Adipose tissue (tissue), 3 donors: ENCODE data around the gene TP53I11. TPM values are rescaled to one million over a fixed set of nuclear protein-coding genes. Genes with fewer than 3 reads are reported as not detected.

Source experiments
- H3K27ac ChIP-seq: one replicate; pipeline ENCODE4 v1.5.1; 2013; ENCODE audit warnings: low read depth, low read length
- WGBS, 3 donors: extraction: QIAGEN DNeasy Blood & Tissue Kit; methylation state at CpG; one replicate each; pipeline ENCODE4 v1.1.7; 2013; 5-methylcytosine and 5-hydroxymethylcytosine counted together
- polyA plus RNA-seq, 3 donors: library from polyadenylated mRNA; stranded (reverse); fragments of 200-250 nt; gene quantifications; one replicate each; pipeline ENCODE4 v1.2.3, GENCODE V29; 2013
- donor health status: healthy with polysubstance abuse.
- donor health status: Bipolar disorder and iron deficiency.
- donor health status: healthy.

Gene TP53I11
- polyA plus RNA-seq, 3 donors = 39.4 to 75.9 (median 51.9) TPM

DNA sequence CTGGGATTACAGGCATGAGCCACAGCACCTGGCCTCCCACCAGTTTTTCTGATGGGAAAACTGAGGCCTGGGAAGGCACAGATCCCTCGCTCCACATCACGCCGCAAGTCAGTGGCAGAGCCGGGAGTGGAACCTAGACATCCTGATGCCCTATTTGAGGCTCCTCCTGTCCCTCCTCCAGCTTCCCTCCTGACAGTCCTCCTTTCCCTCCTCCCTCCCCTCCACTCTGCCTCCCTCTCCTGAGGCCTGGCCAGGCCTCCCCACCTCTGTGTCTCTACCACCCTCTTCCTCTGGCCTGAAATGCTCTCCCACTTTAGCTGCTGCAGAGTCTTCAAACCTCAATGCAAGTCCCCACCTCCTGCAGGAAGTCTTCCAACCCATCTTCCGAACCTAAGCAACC, 13.3 kb upstream of the TP53I11 start:
- 96 to 98% (median 97%) methylated on average over 5 of the region's 5 CpGs for WGBS, 3 donors
- H3K27ac ChIP-seq = no peak overlapping the region

DNA sequence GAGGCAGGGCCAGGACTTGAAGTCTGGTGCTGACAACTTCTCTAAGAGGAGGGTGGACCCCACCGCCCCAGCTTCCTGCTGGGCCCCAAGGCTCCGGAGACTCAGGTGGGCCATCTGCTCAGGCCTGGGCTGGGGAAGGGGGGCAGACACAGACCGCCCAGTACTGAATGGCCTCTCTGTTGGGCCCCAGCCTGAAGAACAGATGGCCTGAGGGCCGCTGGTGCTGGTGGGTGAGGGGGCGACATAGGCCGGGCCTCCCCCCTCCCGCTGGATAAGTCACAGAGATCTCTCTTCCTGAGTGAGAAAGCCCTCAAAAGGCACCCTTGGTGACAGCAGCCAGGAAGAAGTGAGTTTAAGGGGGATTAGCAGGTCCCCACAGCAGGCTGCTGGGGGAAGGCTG, 12.5 kb upstream of the TP53I11 start:
- no peak overlapping the region for H3K27ac ChIP-seq
- WGBS, 3 donors = 79 to 89% (median 82%) methylated on average over 5 to 7 of the region's 7 CpGs

DNA sequence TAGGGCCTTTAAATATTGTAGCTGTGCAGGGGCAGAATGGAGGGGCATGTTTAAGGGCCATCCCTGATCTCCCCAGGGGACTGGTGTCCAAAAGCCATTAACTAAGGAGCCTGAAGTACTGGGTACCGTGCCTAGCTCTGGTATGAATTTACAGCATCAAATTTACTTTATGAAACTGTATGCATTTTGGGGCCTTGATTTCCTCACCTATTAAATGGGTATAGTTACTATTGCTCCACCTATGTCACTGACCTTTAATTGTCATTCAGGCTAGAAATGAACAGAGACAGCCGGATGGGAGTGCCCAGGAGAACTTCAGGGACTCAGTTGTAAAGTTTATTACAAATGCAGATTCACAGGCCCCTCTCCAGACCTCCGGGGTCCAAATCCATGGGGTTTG, 11.8 kb upstream of the TP53I11 start:
- whole genome bisulfite sequencing, 3 donors = 85 to 90% (median 86%) methylated on average over 3 of the region's 3 CpGs
- no peak overlapping the region for H3K27ac ChIP-seq

DNA sequence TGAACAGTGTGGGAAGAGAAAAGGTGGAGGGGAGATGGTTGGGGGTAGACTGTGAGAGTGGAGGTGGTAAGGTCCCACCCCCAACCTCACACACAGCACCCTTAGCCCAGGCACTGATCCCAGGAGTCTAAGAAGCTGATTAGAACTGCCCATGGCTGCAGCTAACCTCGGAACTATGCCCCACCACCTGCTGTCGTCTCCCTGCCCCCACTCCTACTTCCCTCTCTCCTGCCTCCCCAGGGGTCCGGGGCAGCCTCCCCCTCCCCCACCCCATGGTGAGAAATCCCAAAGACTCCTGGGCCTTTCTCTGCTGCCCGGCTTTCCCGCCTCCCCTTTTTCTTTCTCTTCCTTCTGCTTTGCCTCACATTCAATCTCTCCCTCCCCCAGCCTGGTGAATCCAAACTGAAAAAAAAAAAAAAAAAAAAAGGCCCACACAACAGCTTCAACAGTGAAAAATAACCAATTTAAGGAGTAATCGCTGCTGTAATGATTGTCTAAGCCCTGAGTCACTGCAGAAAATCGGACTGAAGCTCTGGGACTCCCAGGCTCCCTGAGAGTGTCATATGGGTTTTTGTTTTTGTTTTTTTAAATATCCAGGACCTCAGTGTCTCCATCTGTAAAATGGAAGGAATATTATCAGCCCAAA, 9.6 kb upstream of the TP53I11 start:
- H3K27ac ChIP-seq = no peak overlapping the region
- WGBS, 3 donors = 43 to 66% (median 46%) methylated on average over 6 to 7 of the region's 7 CpGs

DNA sequence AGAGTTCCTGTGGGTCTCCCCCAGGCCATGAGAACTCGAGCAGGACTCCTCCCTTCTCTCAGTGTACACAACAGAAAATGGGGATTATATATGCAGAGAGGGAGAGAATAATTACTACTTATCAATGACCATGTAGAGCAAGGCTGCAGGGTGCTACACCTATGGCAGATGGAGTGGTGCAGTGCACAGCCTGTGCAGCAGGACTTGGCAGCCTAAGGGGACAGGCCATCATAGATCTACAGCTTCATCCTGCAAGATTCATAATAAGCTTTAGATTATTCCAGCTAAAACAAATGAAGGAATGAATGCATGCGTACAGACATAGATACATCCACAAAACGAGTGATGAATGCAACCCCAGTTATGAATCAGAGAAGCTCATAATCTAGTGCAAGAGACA, 8.4 kb upstream of the TP53I11 start:
- H3K27ac ChIP-seq = no peak overlapping the region
- WGBS, 3 donors = 84 to 96% (median 96%) methylated on average over 3 of the region's 3 CpGs

DNA sequence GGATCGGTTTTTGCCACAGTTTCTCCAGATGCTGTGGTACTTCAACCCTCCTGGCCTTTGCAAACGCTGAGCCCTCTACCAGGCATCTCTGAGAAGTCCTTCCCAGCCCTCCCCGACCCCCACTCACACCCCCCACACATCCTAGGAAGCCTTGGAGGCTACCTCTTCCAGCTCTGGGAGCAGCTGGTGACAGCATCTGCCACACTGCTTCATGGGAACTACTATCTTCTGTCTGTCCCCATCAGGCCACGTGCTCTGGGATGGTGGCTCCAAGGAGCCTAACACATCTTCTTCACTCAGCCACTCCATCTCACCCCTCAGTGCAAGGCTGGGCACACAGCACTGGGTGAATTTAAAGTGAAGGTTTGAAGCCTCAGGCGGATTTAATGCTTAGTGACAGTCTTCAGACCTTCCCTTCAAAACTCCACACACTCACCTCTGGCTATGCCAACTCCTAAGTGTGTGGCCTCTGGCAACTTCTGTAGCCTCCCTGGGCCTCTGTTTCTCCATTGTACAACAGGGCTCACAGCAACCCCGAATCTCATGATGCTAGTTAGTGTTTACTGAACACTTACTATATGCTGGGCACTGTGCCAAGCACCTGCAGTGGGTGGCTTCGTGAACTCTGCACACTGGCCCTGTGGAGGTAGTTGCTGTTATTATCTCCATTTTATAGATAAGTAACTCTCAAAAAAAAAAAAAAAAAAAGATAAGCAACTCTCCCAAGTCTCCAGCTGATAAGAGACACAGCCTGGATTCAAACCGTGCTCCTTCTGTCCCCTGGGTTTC, 7.3 kb upstream of the TP53I11 start:
- H3K27ac ChIP-seq = no peak overlapping the region
- WGBS, 3 donors = 61 to 82% (median 76%) methylated on average over 8 of the region's 8 CpGs

DNA sequence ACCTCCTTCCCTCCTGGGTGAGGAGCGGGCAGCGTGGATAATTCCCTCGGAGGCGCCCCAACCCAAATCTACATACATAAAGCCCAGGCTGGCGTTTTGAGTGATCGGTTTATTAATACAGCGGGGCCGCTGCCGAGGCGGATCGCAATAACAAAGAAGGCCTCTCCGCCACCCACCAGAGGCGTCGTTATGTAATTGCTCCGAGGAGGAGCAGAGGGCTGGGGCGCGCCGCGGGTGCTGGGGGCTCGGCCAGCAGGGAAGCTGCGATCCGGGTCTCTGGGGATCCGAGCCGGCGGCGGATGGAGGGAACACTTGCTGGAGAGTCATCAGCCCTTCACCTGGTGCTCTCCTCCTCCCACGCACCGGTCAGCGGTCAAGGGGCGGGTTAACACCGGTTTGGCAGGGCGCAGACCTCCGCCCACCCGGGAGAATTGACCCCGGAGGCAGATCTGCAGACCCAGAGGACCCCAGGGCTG, 6.4 kb upstream of the TP53I11 start:
- WGBS, 3 donors = 43 to 52% (median 47%) methylated on average over 31 to 35 of the region's 35 CpGs
- no peak overlapping the region for H3K27ac ChIP-seq

DNA sequence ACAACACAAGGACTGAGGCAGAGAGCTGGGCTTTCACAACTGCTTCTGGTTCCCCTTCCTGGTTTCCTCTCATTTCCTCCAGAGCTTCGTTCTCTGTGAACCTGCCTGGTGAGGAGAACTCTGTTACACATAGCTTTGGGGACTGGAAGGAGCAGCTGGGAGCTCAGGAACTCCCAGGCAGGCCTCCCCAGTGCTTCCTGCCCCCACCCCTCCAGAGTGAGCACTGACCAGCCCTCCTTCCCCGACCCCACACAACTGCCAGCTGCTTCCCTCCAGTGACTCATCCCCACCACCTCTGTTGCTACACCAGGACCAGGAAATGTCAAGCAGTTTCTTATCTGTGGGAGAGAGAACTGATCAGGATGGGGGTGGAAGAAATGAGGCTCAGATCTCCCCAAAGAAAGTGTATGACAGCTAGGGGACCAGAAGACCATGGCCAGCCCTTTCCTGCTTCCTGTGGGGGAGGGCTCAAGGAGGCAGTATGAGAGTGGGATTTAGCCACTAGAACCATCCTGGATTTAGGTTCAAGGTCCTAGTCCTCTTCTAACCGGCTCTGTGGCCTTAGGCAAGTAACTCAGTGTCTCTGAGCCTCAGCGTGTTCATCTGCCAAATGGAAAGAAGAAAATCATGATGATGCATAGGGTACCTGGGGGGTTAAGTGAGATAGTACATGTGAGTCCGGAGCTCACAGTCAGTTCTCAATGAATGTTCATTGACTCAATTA, 4.5 kb upstream of the TP53I11 start:
- WGBS, 3 donors = 52 to 76% (median 53%) methylated on average over 5 of the region's 5 CpGs
- no peak overlapping the region for H3K27ac ChIP-seq

DNA sequence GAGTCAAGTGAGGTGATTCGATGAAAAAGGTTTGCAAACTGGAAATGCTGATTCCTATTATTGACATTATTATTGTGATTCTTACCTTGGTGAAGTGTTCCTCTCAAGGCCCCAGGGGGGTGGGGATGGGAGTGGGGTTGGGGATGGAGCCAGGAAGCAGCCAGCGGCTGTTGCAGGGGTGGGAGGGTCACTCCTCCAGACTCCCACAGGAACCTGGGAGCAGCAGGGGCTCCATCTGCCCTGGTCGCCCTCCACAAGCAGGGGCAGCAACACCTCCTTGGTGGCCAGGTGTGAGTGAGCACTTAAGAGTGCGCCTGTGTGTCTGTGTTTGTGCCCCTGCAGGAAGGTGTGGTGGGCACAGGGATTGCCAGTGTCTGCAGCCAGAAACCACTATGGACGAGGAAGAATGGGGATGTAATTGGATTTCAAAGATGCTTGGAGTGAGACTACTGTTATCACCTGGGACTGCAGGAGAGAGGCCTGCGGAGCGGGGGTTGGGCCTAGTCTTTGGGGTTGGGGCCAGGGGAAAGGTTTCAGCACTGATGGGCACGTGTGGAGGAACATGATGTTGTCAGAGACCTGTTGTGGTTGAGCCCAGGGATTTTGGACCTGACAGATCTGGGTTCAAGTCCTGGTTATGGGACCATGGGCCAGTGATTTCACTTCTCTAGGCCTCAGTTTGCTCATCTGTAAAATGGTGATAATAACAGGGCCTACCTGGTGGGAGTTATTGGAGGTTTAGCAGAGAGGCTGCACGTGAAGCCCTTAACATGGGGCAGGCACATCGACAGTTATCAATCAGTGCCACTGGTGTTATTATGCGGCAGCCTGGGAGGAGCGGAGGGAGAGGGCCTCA, 3.6 kb upstream of the TP53I11 start:
- 63 to 85% (median 72%) methylated on average over 12 of the region's 12 CpGs for WGBS, 3 donors
- no peak overlapping the region for H3K27ac ChIP-seq

DNA sequence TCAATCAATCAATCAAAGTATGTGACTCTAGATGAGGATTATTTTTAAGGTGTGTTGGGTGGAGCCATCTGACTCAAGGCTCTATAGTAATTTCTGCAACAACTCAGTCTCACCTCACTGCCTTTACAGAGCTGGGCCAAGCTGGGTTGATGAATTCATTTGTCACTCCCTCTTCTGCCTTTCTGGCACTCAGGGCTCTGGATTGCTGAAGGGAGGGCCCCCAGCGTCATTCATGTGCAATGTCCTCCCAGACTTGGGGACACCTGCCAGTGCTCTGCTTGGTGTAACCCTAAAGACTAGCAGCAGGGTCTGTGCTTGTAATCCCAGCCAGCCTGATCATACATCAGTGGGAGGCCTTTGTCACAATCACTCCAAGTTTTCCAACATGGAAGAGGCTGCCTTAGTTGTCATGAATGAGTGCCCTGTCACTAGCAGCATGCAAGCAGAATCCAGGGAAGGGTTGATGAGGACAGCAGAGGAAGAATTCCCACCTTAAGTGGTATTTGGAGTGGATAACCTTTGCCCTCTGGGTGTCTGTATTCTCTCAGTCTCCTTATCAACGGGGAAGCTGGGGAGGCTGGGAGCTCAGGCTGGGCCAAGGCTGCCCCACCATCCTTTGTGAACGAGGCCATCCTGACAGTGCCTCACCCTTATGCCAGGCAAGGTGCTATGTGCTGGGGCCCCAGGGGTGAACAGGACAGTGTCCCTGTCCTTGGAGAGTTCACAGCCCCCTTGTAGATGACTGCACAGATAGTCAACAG, 2.0 kb upstream of the TP53I11 start:
- 69 to 86% (median 75%) methylated on average over 3 of the region's 3 CpGs for WGBS, 3 donors
- H3K27ac ChIP-seq = no peak overlapping the region

DNA sequence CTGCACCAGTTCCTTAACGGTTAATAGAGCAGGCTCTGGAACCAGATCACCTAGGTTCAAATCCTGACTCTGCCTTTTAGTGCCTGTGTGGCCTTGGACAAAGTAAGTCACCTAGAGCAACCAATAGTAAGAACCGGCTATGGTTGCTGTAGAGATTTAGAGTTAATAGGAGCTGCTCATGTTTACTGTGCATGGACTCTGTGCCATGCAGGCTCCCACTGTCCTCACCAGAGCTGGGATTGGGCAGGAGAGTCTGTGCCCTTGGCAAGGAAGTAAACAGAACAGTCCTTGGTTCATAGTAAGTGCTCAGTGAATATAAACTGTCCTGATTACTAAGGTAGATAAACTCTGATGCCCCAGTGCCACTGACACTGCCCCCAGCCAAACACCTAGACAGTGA, 1.4 kb upstream of the TP53I11 start:
- no peak overlapping the region for H3K27ac ChIP-seq
- 40 to 87% (median 51%) methylated on average over 2 of the region's 2 CpGs for WGBS, 3 donors

DNA sequence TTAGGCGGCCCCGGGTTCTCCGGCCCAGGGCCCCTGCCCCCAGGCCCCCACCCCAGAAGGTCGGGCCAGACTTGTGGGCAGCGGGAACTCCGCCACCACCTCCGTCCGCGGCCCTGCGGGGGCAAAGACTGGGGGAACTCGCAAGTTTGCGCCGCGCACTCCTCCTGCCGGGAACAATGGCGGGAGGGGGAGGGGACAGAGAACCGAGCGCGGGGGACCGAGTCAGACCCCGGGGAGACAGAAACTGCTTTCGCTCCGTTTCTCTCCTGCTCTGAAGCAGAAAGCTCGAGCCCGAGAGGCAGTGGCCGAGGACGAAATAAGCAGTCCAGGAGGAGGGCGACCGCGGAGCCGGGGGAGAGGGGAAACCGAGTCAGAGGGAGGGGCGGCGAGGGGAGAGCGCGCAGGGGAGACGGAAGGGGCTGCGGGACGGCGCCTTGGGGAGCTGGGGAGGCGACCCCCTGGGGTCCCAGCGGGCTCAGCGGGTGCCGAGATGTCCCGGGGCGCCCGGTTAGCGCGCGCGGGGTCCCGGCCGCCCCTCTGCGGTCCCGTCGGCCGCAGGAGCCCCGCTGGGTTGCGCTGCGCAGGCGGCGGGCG, 555 bp downstream of the TP53I11 start:
- 0 to 1% (median 1%) methylated on average over 33 to 63 of the region's 63 CpGs for WGBS, 3 donors
- peak overlapping the region; percentile 17 for H3K27ac ChIP-seq

DNA sequence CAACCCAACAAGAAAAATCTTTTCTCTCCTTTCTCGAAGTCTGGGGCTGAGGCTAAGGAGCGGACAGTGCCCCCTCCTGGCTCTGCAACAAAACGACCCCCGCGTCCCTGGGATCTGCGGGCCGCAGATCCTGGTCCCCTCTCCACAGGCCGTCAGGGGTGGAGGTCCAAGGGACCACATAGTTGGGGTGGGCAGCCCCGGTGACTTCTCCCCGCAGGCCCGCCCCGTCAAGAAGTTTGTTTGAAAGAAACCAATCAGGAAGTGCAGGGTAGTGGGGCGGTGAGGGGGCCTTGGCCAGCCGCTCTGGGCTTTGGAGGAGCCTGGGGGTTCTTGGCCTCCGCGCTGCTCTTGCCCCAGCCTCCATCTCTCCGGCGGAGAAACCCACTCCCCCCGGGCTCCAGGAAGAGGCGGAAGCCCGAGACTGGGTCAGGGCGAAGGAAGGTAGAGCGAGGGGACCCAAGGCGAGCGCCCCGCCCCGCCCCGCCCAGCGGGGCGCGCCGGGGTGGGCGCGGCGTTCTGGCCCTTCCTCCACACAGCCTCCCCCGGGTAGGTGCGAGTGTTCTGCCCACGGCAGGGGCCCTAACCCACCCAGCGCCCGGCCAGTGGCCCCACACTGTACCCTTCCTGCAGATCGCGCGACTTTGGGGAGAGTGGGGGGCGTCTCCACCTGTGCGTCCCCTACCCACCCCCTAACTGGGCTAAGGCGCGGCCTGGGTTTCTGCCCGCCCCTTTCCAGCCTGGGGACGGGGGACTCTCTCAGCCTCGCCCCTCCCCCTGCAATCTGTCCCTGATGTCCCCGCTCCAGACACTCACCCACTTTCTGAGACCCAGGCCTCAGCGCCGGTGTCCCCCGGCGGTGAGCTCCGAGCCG, 1.3 kb downstream of the TP53I11 start:
- WGBS, 3 donors = 2 to 3% (median 3%) methylated on average over 31 to 57 of the region's 57 CpGs
- H3K27ac ChIP-seq = no peak overlapping the region

DNA sequence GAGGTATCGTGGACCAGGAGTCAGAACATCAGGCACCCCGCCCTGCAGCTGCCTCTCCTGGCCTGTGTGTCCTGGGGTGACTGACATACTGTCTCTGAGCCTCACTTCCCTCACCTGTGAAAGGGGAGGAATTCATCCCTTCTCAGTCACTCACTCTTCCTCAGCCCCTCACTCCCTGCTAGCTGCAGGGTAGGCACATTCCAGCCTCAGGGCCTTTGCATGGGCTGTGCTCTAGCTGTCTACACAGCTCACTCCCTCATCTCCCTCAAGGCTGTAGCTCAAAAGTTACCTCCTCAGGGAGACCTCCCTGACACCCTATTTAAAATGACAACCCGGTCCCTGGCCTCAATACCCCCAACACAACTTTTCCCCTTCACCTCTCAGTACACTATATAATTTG, 2.5 kb downstream of the TP53I11 start:
- no peak overlapping the region for H3K27ac ChIP-seq
- WGBS, 3 donors = 83 to 93% (median 86%) methylated on average over 3 of the region's 3 CpGs

DNA sequence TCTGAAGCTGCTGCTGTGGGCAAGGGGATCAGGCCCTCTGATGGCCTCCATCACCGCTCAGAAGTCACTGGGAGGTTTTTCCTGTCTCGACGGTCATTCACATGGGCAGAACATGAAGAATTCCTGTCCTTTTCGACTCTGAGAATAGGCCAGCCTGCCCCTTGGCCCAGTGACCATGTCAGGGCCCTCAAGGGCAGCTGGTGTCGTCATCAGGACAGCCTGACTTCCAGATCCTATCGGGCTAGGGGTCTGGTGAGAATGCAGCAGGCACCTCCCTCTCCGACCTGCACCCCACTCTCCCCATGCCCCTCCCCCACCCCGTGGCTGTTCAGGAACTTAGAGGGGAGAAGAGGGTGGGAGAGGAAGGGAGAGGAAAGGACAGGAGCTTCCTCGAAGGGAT, 3.6 kb downstream of the TP53I11 start:
- 47 to 53% (median 50%) methylated on average over 8 to 9 of the region's 9 CpGs for WGBS, 3 donors
- H3K27ac ChIP-seq = no peak overlapping the region

DNA sequence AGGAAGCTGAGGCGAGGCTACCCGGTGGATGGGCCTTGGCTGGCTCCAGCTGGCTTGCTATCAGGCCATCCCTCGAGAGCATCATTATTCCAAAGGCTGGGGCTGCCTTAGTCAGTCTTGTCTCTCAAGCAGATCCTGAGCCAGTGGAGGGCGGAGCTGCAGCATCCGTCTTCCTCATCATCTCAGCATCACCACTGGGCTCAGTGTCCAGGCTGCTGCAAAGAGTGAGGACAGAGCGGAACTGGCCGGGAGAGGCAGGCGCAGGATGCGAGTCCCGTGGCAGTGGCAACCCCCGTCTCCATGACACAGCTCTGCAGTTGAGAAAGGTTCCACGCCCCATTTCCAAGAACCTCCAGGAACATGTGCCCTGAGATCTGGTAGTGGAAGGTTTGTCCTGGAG, 4.4 kb downstream of the TP53I11 start:
- H3K27ac ChIP-seq = no peak overlapping the region
- 52 to 82% (median 60%) methylated on average over 12 of the region's 12 CpGs for WGBS, 3 donors

DNA sequence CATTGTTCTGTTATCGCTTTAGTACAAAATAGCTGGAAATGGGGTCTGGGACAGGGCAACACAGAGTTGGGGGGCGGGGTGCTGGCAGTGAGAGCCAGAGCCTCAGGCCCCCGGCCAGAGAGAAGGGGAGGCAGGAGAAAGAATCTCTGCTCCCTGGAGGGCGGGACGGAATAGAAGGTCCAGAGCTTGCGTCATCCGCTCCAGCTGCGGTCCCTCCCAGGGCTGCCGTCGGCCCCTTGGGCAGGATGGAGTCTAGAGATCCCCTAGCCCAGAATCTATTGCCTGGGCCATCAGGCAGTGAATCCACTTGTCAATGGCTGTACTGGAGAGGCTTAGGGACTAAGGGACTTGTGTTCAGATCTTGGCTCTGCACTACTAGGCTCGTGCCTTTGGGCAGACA, 5.0 kb downstream of the TP53I11 start:
- no peak overlapping the region for H3K27ac ChIP-seq
- WGBS, 3 donors = 48 to 58% (median 52%) methylated on average over 11 of the region's 11 CpGs
